Measurements from ENCODE around the gene C11orf86.
"Not testable (repeated sequence)": the region's sequence is repeated elsewhere in the genome, so short reads cannot be mapped to it uniquely, and the experiment has no call there.

The C11orf86 gene

DNA sequence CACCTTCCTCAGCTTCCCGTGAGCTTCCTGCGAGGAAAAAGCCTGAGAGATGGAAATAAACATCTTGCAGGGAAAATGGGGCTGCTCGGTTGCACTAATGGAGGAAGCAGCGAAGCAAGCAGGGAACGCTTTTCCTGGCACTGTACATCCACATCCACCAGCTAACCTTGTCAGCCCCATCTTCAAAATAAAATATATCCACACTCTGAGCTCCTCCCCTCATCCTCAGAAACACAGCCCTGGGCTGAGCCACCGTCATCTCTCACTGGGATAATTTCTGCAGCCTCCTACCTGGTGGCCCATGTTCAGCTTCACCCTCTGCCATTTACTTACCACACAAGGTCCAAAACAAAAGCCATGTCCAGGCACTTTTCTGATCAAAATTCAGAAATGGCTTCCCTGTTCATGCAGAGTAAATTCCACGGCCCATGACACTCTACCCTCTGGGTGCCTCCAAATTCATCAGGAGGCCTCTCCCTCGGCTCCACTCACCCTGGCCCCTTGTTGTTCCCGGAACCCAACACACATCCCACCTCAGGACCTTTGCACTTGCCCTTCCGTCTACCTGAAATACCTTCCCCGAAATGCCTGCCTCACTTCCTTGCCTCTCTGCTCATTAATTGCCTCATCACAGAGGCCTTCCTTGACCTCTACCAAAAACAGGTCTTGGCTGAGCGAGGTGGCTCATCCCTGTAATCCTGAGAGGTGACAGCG is 13.0 kb downstream of the C11orf86 start:
- DNase-seq (ENCODE audit: extremely low read depth in 1 of 2, low read depth in 1 of 2): no peak

DNA sequence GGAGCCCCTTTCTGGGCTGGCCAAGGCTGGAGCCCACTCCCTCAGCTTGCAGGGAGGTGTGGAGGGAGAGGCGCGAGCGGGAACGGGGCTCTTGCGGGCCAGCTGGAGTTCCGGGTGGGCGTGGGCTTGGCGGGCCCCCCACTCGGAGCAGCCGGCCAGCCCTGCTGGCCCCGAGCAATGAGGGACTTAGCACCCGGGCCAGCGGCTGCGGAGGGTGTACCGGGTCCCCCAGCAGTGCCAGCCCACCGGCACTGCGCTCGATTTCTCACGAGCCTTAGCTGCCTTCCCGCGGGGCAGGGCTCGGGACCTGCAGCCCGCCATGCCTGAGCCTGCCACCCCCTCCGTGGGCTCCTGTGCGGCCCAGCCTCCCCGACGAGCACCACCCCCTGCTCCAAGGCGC is 13.6 kb downstream of the C11orf86 start:
- not testable (repeated sequence) for DNase-seq (ENCODE audit: extremely low read depth in 1 of 2, low read depth in 1 of 2)

DNA sequence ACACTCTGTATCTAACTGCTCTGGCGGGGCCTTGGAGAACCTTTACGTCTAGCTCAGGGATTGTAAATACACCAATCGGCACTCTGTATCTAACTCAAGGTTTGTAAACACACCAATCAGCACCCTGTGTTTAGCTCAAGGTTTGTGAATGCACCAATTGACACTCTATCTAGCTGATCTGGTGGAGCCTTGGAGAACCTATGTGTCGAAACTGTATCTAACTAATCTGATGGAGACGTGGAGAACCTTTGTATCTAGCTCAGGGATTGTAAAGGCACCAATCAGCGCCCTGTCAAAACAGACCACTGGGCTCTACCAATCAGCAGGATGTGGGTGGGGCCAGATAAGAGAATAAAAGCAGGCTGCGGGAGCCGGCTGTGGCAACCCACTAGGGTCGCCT is 14.3 kb downstream of the C11orf86 start:
- not testable (repeated sequence) for DNase-seq (ENCODE audit: extremely low read depth in 1 of 2, low read depth in 1 of 2)

DNA sequence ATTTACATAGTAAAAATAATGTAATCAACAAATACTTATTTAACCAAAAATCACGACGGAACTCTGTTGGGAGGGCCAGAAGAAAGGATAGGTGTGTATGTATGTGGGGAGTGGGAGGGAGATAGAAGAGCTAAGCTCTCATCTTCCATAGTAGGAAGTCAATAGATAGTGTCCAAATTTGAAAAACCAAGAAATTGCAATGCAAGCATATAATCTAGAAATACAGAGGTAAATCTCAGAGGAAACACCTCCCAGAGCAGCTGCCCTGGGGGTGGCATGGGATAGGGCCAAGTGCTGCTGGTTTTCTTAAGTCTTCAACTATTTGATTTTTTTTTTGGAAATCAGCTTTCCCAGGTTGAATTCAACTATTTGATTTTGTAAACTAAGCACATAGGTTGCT is 16.9 kb downstream of the C11orf86 start:
- no peak for DNase-seq (ENCODE audit: extremely low read depth in 1 of 2, low read depth in 1 of 2)

DNA sequence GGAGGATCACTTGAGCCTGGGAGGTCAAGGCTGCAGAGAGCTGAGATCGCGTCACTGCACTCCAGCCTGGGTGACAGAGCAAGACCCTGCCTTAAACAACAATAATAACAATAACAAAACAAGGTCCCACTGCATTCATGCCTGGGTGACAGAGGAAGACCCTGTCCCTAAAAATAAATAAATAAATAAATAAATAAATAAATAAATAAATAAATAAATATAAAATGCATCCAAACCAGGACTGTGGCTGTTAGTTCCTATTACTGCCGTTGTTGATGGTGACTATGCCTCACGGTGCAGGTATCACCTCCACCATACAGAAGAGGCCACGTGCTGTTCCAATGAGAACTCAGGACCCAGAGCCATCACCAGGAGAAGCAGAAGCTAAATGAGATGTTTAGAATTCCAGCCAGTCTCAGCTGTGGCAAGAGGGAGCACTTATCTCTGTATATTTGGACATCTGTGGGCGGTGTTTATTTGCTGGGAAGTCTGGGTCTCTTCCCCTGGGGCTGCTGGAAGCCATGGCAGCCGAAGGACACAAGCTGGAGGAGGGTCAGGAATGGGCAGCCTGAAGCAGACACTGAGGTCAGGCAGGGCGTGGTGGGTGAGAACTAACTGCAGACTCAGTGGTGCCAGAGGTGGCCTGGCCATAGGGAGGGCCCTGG is 21.6 kb downstream of the C11orf86 start:
- DNase-seq (ENCODE audit: extremely low read depth in 1 of 2, low read depth in 1 of 2): no peak

DNA sequence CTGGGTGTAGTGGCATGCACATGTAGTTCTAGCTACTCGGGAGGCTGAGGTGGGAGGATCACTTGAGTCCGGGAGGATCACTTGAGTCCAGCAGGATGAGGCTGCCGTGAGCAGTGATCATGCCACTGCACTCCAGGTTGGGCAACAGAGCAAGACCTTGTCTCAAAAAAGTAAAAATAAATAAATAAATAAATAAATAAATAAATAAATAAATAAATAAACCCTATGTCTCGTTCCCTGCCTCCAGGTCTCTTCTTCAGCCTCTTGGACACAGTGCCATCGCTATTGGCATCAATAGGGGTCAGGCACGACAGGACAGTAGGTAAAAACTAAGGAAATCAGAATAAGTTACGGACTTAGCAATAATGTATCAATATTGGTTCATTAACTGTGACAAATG is 24.5 kb downstream of the C11orf86 start:
- no peak for DNase-seq (ENCODE audit: extremely low read depth in 1 of 2, low read depth in 1 of 2)

DNA sequence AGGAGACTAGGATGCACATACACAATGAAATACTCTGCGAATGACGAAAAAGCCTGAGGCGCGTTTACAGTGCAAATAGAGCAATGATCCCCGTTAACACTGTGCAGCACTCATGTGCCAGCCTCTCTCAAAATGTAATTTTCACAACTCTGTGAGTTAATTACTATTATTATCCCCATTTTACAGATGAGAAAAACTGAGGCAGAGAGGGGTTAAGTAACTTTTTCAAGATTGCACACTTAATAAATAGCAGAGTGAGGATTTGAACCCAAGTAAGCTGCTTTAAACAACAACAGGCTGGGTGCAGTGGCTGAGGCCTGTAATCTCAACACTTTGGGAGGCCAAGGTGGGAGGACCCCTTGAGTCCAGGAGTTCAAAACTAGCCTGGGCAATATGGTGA is 26.2 kb downstream of the C11orf86 start:
- DNase-seq (ENCODE audit: extremely low read depth in 1 of 2, low read depth in 1 of 2): no peak

DNA sequence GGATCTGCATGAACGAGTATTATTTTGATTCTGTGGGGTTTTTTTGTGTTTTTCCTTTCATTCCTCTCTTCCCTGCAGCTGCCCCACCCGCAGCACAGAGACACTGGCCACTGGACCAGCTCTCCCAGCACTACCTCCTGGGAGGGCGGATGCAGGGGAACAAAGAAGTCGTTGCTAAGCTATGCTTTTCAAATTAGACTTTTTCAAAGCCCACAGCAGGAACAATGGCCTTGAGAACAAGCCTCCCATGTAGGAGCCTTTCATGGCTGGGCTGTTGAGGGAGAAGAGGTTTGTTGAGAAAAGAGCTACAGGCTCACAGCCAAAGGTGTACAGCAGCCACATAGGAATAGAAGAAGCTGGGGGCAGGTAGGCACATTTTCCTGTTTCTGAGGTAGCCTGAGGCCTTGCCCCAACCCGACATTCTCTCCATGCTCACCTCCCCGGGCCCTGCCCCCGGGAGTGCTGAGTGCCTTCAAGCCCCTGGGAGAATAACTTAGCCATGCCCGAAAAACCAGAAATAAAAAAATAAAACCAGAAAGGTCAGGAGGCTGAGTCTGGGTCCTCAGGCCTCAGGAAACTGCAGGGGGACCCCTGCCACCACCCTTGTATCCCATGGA is 27.3 kb downstream of the C11orf86 start:
- DNase-seq (ENCODE audit: extremely low read depth in 1 of 2, low read depth in 1 of 2): no peak

DNA sequence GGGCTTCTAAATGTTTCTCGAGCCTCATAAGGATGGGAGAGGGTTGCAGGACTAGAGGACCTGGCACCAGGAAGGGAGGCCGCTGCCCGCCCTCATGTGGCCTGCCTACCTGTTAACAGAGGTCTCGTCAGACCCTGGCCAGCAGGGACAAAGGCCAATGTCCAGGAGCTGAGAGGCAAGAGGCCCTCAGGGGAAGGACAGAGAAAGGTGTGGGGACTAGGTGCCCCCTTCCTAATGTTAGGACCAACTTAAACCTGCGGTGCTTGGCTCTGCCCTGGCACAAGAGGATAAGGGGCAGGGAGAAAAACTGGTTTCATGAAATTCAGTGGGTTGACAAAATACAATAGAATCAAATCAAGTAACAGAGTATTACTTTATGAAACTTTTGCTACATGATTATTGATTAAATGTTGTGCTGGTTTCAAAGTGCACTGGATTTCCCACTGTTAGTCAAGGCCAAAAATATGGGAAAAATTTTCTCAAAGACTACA is 27.9 kb downstream of the C11orf86 start:
- no peak for DNase-seq (ENCODE audit: extremely low read depth in 1 of 2, low read depth in 1 of 2)

DNA sequence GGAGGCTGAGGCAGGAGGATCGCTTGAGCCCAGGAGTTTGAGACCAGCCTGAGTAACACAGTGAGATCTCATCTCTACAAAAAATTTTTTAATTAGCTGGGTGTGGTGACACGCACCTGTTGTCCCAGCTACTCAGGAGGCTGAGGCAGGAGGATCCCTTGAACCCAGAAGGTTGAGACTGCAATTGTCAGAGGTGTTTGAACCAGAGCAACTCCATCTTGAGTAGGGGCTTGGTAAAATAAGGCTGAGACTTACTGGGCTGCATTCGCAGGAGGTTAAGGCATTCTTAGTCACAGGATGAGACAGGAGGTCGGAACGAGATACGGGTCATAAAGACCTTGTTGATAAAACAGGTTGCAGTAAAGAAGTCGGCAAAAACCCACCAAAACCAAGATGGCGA is 30.1 kb downstream of the C11orf86 start:
- DNase-seq (ENCODE audit: extremely low read depth in 1 of 2, low read depth in 1 of 2): not testable (repeated sequence)

DNA sequence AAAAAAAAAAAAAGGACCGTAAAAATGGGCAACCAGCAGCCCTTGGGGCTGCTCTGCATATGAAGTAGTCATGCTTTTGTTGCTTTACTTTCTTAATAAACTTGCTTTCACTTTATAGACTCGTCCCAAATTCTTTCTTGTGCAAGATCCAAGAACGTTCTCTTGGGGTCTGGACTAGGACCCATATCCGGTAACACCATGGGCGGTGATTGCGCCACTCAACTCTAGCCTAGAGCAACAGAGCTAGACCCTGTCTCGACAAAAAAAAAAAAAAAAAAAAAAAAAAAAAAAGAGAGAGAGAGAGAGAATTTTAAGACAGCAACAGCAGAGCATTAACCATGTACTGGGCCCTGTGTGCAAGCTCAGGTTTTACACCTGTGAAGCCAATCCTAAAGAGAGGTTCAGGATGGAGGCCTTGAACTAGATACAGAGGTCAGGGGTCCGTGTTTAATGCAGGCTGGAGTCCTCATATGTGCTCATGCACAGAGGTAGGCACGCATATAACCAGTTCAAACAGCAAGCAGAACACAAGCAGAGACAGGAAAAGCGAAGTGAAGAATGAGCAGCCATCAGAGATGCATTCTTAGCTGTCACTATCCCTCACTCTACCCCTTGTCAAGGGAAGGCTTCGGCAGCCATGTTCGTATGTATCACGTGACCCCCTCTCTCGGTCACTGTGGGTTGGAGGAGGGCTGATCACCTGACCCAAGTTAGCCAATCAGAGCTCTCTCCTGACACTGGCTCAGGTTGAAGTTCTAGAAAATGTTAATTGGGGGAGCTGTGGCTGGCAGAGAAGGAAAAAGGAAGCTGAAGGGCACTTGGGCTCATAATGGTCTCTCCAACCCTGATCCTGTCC is 31.2 kb downstream of the C11orf86 start:
- peak in 1 of 2 donors; percentile 21 for DNase-seq (ENCODE audit: extremely low read depth in 1 of 2, low read depth in 1 of 2)

DNA sequence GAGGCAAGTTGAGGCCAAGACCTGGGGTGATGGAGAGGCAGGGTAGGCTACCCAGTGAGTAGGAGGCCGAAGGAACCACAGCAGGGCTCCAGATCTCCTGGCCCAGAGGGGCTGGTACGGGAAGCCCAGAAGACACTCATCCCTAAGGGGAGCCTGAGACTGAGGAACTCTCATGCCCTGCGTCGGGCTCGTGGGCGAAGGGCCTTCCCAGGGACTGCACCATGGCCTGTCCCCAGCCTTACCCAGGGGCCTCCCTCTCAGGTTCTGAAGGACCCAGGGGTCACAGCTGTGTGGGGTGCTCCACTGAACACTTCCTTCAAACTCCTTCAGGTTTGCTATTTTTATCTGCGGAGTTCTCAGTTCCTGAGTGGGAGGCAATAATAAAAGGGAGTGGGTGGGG is 32.0 kb downstream of the C11orf86 start:
- DNase-seq (ENCODE audit: extremely low read depth in 1 of 2, low read depth in 1 of 2): no peak

DNA sequence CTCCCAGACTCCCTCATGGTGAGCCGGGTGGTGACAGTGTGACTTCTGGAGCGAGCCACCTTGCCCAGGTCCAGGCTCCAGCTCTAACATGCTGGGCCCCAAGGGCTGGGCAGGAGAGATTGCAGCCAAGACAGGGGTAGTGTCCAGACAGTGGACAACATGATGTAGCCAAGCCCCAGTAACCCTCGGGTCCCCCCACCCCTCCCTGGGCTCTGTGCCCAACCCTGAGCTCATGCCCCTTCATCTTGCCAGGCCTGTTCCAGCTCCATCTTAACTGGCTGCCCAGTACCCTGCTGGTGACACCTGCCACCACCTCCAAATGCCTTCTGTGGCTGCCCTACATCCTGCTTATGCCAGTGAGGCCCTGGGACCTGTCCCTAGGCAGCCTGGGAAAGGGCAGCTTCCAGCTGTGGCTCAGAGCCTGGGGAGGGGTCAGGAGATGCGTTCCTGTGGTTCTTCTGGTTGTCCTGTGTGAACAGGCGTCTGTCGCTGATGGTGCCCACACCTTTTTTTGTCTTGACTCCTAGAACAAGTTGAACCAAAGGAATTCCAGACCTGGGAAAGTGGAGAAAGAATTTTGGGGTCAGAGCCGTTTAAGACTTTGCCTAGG is 35.3 kb downstream of the C11orf86 start:
- DNase-seq (ENCODE audit: extremely low read depth in 1 of 2, low read depth in 1 of 2): no peak

DNA sequence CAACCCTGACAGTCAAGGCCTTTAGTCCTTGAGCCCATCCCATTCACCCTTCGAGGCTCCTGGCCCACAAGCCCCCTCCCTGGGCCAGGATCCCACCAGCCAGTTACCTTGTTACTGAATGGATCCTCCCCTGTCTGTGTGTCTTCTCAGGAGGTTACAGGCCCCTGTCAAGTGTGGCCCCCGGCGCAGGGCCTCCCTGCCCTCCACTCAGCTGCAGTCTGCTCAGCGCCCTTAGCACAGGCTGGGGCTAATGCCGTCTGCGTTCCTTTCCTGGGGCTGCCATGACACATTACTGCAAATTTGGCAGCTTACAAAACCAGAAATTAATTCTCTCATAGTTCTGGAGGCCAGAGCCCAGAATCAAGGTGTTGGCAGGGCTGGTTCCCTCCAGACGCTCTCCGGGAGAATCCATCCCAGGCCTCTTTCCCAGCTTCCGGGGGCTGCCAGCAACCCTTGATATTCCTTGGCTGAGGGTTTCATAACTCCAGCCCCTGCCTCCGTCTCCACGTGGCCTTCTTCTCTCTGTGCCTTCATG is 38.5 kb downstream of the C11orf86 start:
- no peak for DNase-seq (ENCODE audit: extremely low read depth in 1 of 2, low read depth in 1 of 2)

DNA sequence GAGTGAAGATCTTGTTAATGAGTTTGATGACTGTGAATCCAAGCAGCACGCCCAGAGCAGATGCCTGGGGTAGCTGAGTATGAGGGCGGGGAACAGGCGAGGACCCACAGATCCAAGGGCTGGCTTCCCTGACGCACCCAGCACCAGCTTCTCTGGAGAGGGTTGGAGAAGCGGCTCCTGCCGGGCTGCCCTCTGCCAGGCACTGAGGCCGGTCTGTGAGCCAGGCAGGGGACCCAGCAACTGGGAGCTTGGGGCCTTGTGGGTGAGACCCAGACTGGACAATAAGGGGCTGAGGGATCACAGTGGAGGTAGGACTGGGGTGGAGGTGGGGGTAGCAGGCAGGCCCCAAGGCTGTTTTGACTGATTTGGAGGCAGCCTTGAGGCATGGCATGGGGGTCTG is 39.2 kb downstream of the C11orf86 start:
- DNase-seq (ENCODE audit: extremely low read depth in 1 of 2, low read depth in 1 of 2): no peak

DNA sequence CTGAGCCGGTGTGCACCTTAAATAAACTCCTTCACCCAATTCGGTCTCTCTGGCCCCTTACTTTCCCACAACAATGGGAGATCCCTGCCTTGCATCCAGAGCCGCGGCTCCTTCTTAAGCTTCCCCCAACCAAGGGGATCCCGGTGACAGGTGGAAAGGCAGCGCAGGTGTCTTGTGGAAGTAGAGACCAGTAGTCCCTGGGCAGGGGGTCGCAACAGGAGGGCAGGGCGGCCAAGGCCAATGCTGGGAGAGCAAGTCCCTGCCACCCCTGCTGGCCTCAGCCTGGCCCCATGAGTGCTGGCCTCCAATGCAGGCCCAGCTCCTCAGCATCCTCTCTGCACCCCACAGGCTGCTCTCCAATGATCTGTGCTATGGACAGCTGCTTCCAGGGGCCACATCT is 39.9 kb downstream of the C11orf86 start:
- DNase-seq (ENCODE audit: extremely low read depth in 1 of 2, low read depth in 1 of 2): no peak

DNA sequence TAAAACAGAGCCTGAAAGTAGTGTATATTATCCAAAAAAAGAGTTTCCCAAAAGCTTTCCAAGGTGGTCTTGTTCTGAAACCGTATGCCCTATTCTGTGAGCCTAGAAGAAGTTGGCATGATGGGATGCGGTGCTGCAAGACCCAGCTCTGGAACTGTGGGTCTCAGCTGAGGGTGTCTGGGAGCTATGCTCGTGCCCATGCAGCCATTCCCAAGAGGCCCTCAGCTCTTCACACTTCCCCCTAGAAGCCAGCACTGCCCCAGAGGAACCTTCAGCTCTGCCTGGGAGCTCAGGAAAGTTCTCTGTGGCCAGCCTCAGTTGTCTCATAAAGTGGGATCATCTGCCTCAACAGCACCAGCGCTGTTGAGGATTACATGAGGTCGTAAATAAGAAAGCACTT is 41.4 kb downstream of the C11orf86 start:
- DNase-seq (ENCODE audit: extremely low read depth in 1 of 2, low read depth in 1 of 2): no peak

DNA sequence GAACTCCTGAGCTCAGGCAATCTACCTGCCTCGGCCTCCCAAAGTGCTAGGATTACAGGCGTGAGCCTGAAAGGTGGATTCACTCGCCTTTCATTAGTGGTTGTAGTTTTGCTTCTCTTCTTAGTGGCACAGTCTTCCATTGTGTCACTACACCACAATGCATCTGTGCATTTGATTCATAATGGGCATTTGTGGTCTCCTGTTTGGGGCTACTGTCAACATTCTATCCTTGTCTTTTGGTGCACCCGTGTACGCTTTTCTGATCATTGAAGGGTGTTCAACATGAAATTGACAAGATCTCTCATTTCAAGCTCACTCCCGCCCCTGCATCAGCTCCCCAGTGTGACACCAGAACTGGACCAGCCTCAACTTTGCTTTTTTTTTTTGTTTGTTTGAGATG is 45.8 kb downstream of the C11orf86 start:
- no peak for DNase-seq (ENCODE audit: extremely low read depth in 1 of 2, low read depth in 1 of 2)

DNA sequence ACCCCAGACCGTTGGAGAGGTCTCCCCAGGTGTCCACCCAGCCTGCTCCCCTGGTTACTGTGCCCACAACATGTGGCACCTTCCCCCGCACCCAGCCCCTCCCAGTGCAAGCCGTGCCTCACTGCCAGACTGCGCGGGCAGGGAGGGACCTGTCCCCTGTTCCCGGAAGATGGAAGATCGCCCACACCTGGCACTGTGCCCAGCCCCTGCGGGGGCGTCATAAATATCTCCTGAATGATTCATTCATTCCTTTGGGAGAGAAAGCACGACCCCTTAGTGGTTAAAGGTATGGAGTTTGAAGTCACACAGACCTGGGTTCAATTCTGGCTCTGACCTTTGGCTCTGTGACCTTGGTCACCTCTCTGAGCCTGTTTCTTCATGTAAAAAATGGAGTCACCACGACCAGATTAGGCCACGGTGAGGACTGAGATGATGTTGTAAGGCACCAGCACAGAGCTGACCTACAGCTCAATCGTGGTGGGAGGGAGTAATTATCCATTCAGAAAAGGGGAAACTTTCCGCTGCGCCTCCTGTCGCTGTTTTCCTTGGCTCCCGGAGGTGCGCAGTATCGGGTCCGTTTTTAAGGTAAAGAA is 47.3 kb downstream of the C11orf86 start:
- DNase-seq (ENCODE audit: extremely low read depth in 1 of 2, low read depth in 1 of 2): no peak
